ENCODE results near the gene EMX2.
A peak's percentile ranks its signal among the peaks of the same experiment; 100 is the strongest.

EMX2 gene

GRCh38 chr10:117536072-117536865 is 6.3 kb upstream of the EMX2 start:
- in situ Hi-C loops (cut with HindIII; ENCODE audit: low pct_ligation_motif_present, low sequenced_read_pairs), result no loop called here
- TF ChIP-seq, protein P1, sequence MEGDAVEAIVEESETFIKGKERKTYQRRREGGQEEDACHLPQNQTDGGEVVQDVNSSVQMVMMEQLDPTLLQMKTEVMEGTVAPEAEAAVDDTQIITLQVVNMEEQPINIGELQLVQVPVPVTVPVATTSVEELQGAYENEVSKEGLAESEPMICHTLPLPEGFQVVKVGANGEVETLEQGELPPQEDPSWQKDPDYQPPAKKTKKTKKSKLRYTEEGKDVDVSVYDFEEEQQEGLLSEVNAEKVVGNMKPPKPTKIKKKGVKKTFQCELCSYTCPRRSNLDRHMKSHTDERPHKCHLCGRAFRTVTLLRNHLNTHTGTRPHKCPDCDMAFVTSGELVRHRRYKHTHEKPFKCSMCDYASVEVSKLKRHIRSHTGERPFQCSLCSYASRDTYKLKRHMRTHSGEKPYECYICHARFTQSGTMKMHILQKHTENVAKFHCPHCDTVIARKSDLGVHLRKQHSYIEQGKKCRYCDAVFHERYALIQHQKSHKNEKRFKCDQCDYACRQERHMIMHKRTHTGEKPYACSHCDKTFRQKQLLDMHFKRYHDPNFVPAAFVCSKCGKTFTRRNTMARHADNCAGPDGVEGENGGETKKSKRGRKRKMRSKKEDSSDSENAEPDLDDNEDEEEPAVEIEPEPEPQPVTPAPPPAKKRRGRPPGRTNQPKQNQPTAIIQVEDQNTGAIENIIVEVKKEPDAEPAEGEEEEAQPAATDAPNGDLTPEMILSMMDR (IDR thresholded peaks at IDR 0.05; ENCODE audit: low read depth, low read length, missing control alignments), result no peak
- H3K27ac ChIP-seq, result no peak overlapping the region
- no peak overlapping the region for H3K4me3 ChIP-seq (ENCODE audit: low read depth, low read length)
- H3K36me3 ChIP-seq (replicated peaks), result no peaks in the 10 kb centered on the region
- no peak for DNase-seq
- H3K27me3 ChIP-seq (replicated peaks), result peaks cover 62% of the 10 kb centered on the region

- Histone ChIP-seq H3K4me3 (ENCODE audit: low read depth, low read length) (no peak overlapping the region), H3K27me3 (replicated peaks) (peaks cover 60% of the 10 kb centered on the region), H3K27ac (no peak overlapping the region), H3K36me3 (replicated peaks) (no peaks in the 10 kb centered on the region)
- TF ChIP-seq, protein P1 (IDR thresholded peaks at IDR 0.05; ENCODE audit: low read depth, low read length, missing control alignments), result no peak
- no peak for DNase-seq
- in situ Hi-C loops (cut with HindIII; ENCODE audit: low pct_ligation_motif_present, low sequenced_read_pairs), result no loop called here
Measured at GRCh38 chr10:117536866-117537435, 5.6 kb upstream of the EMX2 start.

- Histone ChIP-seq H3K27me3 (replicated peaks) (peaks cover 57% of the 10 kb centered on the region), H3K4me3 (ENCODE audit: low read depth, low read length) (no peak overlapping the region), H3K27ac (no peak overlapping the region), H3K36me3 (replicated peaks) (no peaks in the 10 kb centered on the region)
- DNase-seq, result no peak
- in situ Hi-C loops (cut with HindIII; ENCODE audit: low pct_ligation_motif_present, low sequenced_read_pairs), result no loop called here
- TF ChIP-seq, protein P1 (IDR thresholded peaks at IDR 0.05; ENCODE audit: low read depth, low read length, missing control alignments), result peak; percentile 35
Measured at GRCh38 chr10:117537436-117537903, 5.1 kb upstream of the EMX2 start.

DNA sequence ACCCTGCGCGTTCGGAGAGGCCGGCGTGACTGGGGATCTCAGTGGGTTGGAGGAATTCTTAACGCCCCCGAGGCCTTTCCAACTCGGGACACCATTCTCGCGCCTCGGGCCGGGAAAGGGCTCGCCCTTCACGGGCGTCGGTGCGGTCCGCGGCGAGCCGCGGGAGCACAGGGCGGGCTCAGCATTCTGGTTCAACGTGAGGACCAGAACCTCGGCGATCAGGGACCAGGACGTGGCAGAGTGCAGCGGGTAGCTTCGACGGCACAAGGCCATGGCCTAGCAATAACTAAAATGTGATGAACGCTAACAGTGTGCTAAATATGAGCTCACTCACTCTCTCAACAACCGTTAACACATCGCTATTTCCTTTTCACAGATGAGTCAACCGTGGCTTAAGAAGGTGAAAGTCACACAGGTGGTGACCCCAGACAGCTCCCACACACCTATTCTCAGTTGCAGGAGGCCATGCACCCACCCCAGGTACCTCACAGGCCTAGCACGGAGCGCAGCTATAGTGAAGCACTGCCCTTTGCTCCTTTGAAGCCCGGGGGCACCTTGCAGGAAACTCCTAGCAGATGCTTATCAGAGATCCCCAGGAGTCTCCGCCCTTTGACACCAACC is 4.5 kb upstream of the EMX2 start:
- no peak overlapping the region for H3K27ac ChIP-seq
- no peaks in the 10 kb centered on the region for H3K36me3 ChIP-seq (replicated peaks)
- DNase-seq, result no peak
- H3K4me3 ChIP-seq (ENCODE audit: low read depth, low read length), result no peak overlapping the region
- peaks cover 53% of the 10 kb centered on the region for H3K27me3 ChIP-seq (replicated peaks)
- in situ Hi-C loops (cut with HindIII; ENCODE audit: low pct_ligation_motif_present, low sequenced_read_pairs), result no loop called here
- TF ChIP-seq, protein P1 (IDR thresholded peaks at IDR 0.05; ENCODE audit: low read depth, low read length, missing control alignments), result no peak

- TF ChIP-seq, protein P1 (IDR thresholded peaks at IDR 0.05; ENCODE audit: low read depth, low read length, missing control alignments), result no peak
- DNase-seq, result no peak
- Histone ChIP-seq H3K27me3 (replicated peaks) (peaks cover 53% of the 10 kb centered on the region), H3K4me3 (ENCODE audit: low read depth, low read length) (no peak overlapping the region), H3K27ac (no peak overlapping the region), H3K36me3 (replicated peaks) (no peaks in the 10 kb centered on the region)
- in situ Hi-C loops (cut with HindIII; ENCODE audit: low pct_ligation_motif_present, low sequenced_read_pairs), result no loop called here
Measured at GRCh38 chr10:117539361-117539773, 3.2 kb upstream of the EMX2 start.
